HepG2 (cell line): ENCODE data around the gene MSTO1. TPM values are rescaled to one million over a fixed set of nuclear protein-coding genes. Genes with fewer than 3 reads are reported as not detected.

Experiments used
- ATF5 ChIP-seq: sonication (generic); formaldehyde crosslinking; IDR thresholded peaks from 2 replicates; pipeline ENCODE4 v1.4.0; 2020; ENCODE audit warnings: mild to moderate bottlenecking, low read depth, missing genetic modification reagents
- EED ChIP-seq: sonication (generic); formaldehyde crosslinking; IDR thresholded peaks from 2 replicates; pipeline ENCODE4 v1.5.0; 2020; ENCODE audit warnings: mild to moderate bottlenecking, missing genetic modification reagents
- MAFG ChIP-seq: sonication (generic); formaldehyde crosslinking; IDR thresholded peaks from 2 replicates; pipeline ENCODE4 v1.5.1; 2020; ENCODE audit warnings: mild to moderate bottlenecking, missing genetic modification reagents
- NPAS2 ChIP-seq: sonication (generic); formaldehyde crosslinking; IDR thresholded peaks from 2 replicates; pipeline ENCODE4 v1.8.0; 2022; ENCODE audit warnings: mild to moderate bottlenecking, missing genetic modification reagents, borderline replicate concordance
- SRSF4 ChIP-seq: fragments of 200-400 bp; formaldehyde crosslinking; IDR thresholded peaks from one replicate; pipeline ENCODE4 v1.6.1; 2018; ENCODE audit warnings: mild to moderate bottlenecking, low read depth, low read length, moderate library complexity; ENCODE audit not compliant: poor library complexity, severe bottlenecking
- ZFP36L2 ChIP-seq: sonication (generic); formaldehyde crosslinking; IDR thresholded peaks from 2 replicates; pipeline ENCODE4 v1.4.0; 2020; ENCODE audit warnings: missing genetic modification reagents
- ZNF142 ChIP-seq: sonication (generic); formaldehyde crosslinking; IDR thresholded peaks from 2 replicates; pipeline ENCODE4 v1.4.0; 2020; ENCODE audit warnings: missing genetic modification reagents
- ZNF326 ChIP-seq: sonication (generic); formaldehyde crosslinking; IDR thresholded peaks from 2 replicates; pipeline ENCODE4 v1.4.0; 2020; ENCODE audit warnings: missing genetic modification reagents, borderline replicate concordance
- ZNF333 ChIP-seq: sonication (generic); formaldehyde crosslinking; IDR thresholded peaks from 2 replicates; pipeline ENCODE4 v1.4.0; 2020; ENCODE audit warnings: mild to moderate bottlenecking, missing genetic modification reagents, borderline replicate concordance
- ZNF33A ChIP-seq: sonication (generic); formaldehyde crosslinking; IDR thresholded peaks from 2 replicates; pipeline ENCODE4 v1.5.1; 2020; ENCODE audit warnings: missing genetic modification reagents, mild to moderate bottlenecking, moderate library complexity, borderline replicate concordance
- ZNF674 ChIP-seq: sonication (generic); formaldehyde crosslinking; IDR thresholded peaks from 2 replicates; pipeline ENCODE4 v1.5.0; 2020; ENCODE audit warnings: low read depth, mild to moderate bottlenecking, missing genetic modification reagents
- ZNF766 ChIP-seq: sonication (generic); formaldehyde crosslinking; IDR thresholded peaks from 2 replicates; pipeline ENCODE4 v1.5.0; 2020; ENCODE audit warnings: missing genetic modification reagents, borderline replicate concordance
- polyA plus RNA-seq, 8 experiments: library from polyadenylated mRNA; depleted of rRNA in 3 of 8; stranded (reverse) in 7 of 8; unstranded in 1 of 8; fragments of >200 nt; fragmentation: Illumina TruSeq in 4 of 8; extraction: Trizol in 4 of 8; gene quantifications; 2 replicates each; pipeline versions ENCODE4 v1.2.1 to v1.2.3, GENCODE V29; 2011 to 2016; ENCODE audit warnings: low read depth in 4 of 8, missing spikeins in 1 of 8, mixed read lengths in 1 of 8; ENCODE audit not compliant: insufficient read depth in 1 of 8
- total RNA-seq, 5 experiments: library from RNA; depleted of rRNA; stranded (reverse); fragments of >200 nt; fragmentation: Illumina TruSeq; extraction: Trizol; gene quantifications; 2 replicates each; pipeline ENCODE4 v1.2.3, GENCODE V29; 2016; ENCODE audit warnings: low read depth in 1 of 5
- TF ChIP-seq, protein P1 (sequence below): sonication (generic); formaldehyde crosslinking; IDR thresholded peaks from 2 replicates; pipeline ENCODE4 v1.8.0; 2022; ENCODE audit warnings: low read depth, missing genetic modification reagents
- TF ChIP-seq, protein P2 (sequence below): IDR thresholded peaks from 2 replicates; pipeline ENCODE4 v1.6.1; 2016
- TF ChIP-seq, protein P3 (sequence below): sonication (generic); formaldehyde crosslinking; IDR thresholded peaks from 2 replicates; pipeline ENCODE4 v1.5.1; 2020; ENCODE audit warnings: mild to moderate bottlenecking, missing genetic modification reagents
- TF ChIP-seq, protein P4 (sequence below): sonication (generic); formaldehyde crosslinking; IDR thresholded peaks from 2 replicates; pipeline ENCODE4 v1.4.0; 2020; ENCODE audit warnings: mild to moderate bottlenecking, missing genetic modification reagents

Gene MSTO1
- total and polyA plus RNA-seq, 2 of the 13 experiments (the other 11 are each of a cell fraction or from before 2014, with no cell fraction given), result 19.1 to 25.3 TPM

- no peak for TF ChIP-seq MAFG (CRISPR knock-in tag)
- TF ChIP-seq ZNF674 (CRISPR knock-in tag), result no peak
- TF ChIP-seq, protein P1, sequence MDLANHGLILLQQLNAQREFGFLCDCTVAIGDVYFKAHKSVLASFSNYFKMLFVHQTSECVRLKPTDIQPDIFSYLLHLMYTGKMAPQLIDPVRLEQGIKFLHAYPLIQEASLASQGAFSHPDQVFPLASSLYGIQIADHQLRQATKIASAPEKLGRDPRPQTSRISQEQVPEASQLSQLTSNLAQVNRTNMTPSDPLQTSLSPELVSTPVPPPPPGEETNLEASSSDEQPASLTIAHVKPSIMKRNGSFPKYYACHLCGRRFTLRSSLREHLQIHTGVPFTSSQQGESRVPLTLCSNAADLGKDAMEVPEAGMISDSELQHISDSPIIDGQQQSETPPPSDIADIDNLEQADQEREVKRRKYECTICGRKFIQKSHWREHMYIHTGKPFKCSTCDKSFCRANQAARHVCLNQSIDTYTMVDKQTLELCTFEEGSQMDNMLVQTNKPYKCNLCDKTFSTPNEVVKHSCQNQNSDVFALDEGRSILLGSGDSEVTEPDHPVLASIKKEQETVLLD, result 0 out of 2 replicates have a peak, but pooled peaks have one; percentile 28
- no peak for TF ChIP-seq SRSF4
- no peak for TF ChIP-seq ZNF766 (CRISPR knock-in tag)
- TF ChIP-seq EED (CRISPR knock-in tag), result no peak
- no peak for TF ChIP-seq ZNF326 (CRISPR knock-in tag)
- no peak for TF ChIP-seq ZNF142 (CRISPR knock-in tag)
- no peak for TF ChIP-seq ZNF333 (CRISPR knock-in tag)
- TF ChIP-seq, protein P2, sequence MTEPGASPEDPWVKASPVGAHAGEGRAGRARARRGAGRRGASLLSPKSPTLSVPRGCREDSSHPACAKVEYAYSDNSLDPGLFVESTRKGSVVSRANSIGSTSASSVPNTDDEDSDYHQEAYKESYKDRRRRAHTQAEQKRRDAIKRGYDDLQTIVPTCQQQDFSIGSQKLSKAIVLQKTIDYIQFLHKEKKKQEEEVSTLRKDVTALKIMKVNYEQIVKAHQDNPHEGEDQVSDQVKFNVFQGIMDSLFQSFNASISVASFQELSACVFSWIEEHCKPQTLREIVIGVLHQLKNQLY (CRISPR knock-in tag), result no peak
- no peak for TF ChIP-seq ATF5 (CRISPR knock-in tag)
- TF ChIP-seq, protein P3, sequence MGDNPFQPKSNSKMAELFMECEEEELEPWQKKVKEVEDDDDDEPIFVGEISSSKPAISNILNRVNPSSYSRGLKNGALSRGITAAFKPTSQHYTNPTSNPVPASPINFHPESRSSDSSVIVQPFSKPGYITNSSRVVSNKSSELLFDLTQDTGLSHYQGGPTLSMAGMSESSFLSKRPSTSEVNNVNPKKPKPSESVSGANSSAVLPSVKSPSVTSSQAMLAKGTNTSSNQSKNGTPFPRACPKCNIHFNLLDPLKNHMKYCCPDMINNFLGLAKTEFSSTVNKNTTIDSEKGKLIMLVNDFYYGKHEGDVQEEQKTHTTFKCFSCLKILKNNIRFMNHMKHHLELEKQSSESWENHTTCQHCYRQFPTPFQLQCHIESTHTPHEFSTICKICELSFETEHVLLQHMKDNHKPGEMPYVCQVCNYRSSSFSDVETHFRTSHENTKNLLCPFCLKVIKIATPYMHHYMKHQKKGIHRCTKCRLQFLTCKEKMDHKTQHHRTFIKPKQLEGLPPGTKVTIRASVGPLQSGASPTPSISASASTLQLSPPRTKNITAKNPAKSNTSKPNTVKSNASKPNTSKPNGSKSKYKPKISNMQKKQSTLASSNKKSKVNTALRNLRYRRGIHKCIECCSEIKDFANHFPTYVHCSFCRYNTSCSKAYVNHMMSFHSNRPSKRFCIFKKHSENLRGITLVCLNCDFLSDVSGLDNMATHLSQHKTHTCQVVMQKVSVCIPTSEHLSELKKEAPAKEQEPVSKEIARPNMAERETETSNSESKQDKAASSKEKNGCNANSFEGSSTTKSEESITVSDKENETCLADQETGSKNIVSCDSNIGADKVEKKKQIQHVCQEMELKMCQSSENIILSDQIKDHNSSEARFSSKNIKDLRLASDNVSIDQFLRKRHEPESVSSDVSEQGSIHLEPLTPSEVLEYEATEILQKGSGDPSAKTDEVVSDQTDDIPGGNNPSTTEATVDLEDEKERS (CRISPR knock-in tag), result no peak
- TF ChIP-seq ZFP36L2 (CRISPR knock-in tag), result no peak
- TF ChIP-seq NPAS2 (CRISPR knock-in tag), result no peak
- TF ChIP-seq, protein P4, sequence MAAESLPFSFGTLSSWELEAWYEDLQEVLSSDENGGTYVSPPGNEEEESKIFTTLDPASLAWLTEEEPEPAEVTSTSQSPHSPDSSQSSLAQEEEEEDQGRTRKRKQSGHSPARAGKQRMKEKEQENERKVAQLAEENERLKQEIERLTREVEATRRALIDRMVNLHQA (CRISPR knock-in tag), result no peak
- TF ChIP-seq ZNF33A (CRISPR knock-in tag), result no peak
Measured at GRCh38 chr1:155609515-155610256, at the start of gene MSTO1 (continued).
